Right ventricle myocardium superior (tissue), 1 donor: ENCODE results near the gene SHISA3. TPM values are rescaled to one million over a fixed set of nuclear protein-coding genes. Genes with fewer than 3 reads are reported as not detected.

Source experiments
- ATAC-seq: fragments of 200-7000 bp; cut with Tn5 transposase; one replicate; pipeline ENCODE4 v1.9.1; 2020; ENCODE audit warnings: mild to moderate bottlenecking; ENCODE audit not compliant: poor library complexity
- DNase-seq: peaks from one replicate; pipeline ENCODE4 v3.0.0-alpha.2; 2020
- intact Hi-C: fragments of 100-400 bp; cut with DNase I; formaldehyde crosslinking; loops from one replicate; pipeline ENCODE4 v1.11.2; 2022
- total RNA-seq: library from RNA; stranded (reverse); fragmentation: NEBNext Ultra II Directional; extraction: Animal tissue kit (Norgen Biotek cat#: 25700); gene quantifications from one replicate; pipeline ENCODE4 v1.2.1, GENCODE V29; 2021
- donor health status: DM: no; HTN: yes; CAD: no; lungs with severe emphysema.

The SHISA3 gene
- total RNA-seq, 1 donor from 2014 or later, result 6.7 TPM

DNA sequence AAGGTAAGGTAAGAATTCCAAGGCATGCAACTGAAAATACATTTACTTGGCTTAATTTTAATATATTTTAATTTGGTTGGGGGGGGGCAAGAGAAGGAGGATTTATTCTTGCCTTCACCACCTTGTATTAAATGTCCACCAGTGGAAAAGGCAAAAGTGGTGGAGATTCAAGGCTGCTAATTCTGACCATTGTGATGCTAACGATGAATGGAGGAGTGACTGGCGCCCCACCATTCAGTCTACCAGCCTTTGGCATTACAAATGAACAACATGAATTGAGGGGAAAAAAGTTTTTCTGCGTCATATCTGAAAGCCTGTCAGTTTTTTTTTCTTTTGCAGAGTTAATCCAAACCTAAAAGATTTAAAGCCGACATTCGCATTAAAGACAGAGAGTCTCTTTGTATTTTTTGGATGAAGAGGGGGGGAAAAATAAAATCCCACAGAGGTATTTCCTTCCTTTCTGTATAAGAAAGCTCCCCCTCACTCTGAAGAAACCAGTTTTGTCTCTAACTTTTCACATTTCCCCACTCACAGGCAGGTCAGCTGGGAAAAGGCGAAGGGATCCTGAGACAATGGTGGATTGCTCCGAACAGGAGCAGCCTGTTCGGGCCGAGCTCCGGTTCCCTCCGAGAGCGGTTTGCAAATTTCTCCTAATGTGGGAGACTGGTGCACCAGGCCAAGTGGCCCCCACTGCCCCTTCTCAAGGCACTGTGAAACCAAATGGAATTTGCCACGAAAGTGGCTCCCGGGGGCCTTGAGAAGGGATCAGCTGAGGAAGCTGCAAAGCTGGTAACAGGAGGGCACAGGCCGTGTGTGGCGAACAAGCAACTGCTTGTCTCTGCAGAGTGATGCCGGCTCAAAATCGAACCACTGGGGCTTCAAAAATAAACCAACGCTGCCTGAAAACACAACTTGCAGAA, 28.1 kb downstream of the SHISA3 start:
- no peak for DNase-seq
- ATAC-seq, result no peak
- intact Hi-C loops, result no loop called here

DNA sequence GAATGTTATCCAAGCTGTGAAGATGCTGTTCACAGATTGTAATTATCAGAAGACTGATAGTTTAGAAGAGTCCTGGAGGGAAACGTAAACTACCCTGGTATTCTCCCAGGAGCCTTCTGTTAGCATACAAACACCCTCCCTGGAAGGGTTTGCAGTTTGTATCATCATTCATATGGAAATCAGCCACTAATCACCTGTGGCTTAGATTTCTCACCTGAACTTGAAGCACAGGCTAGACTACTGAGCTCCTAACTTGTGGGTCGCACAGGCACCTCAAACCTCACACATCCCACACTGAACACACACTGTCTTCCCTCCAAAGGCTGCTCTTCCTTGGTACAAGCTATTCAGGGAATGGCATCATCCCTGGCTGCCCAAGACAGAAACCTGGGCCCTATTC, 30.7 kb downstream of the SHISA3 start:
- intact Hi-C loops, result no loop called here
- ATAC-seq (no peak), DNase-seq (no peak)

DNA sequence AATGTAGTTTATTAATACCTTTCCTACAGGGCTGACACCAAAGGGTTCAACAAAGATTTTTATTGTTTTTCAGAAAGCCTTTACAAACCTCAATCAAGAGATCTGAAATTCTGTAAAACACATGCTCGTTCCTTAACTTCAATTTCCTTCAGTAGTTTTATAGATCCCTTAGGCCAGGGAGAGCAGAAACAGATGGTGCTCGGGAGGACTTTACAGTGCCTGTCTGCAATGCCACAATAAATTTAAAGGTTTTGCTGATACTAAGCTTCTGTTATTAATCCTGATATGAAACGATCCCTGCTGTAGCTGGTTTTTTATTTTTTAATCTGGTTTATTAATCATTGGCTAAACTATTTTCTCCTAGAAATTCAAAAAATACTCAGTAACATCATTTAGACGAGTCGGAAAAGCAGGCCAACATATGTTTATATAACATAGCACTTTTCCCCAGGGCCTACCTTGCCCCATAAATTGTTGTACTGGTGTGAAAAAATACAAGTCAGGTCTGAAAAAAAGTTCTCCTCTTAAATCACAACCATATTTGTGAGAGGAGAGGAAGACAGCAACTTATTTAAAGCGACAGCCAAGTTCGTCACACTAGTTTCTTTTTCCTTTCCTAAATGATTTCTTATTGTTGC, 39.8 kb downstream of the SHISA3 start:
- DNase-seq (no peak), ATAC-seq (no peak)
- intact Hi-C loops, result no loop called here

DNA sequence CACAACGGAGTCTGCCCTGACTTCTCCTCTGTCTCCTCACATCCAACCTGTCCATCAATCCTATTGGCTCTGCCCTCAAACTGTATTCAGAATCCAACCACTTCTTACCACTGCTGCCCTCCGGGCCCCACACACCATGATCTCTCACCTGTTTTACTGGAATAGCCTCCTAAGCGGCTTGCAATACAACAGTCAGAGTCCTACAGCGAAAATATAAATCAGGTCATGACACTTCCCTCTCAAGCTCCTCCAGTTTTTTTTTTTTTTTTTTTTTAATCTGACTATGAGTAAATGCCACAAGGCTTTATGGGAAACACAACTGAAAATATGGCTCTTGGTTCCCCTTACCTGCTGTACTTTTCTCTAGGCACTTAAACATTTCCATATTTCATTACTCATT, 42.8 kb downstream of the SHISA3 start:
- intact Hi-C loops, result no loop called here
- DNase-seq, result no peak
- ATAC-seq, result no peak

DNA sequence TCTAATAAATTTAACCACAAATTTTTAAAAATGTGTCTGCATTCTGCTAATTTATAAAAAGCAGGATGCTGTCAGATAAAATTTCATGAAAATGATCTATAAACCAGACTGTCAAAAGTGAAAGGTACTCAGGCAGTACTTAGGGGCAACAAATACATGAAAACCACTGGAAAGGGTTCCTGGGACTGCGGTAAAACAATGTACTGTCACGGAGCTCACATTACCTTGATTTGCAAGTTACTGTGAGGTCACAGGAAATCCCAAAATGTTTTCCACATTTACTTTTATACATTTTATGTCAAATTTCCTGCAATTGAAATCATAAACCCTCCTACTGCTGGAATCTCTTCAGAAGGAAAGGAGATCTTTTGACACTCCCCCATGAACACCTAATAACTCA, 45.3 kb downstream of the SHISA3 start:
- ATAC-seq, result no peak
- intact Hi-C loops, result no loop called here
- no peak for DNase-seq

DNA sequence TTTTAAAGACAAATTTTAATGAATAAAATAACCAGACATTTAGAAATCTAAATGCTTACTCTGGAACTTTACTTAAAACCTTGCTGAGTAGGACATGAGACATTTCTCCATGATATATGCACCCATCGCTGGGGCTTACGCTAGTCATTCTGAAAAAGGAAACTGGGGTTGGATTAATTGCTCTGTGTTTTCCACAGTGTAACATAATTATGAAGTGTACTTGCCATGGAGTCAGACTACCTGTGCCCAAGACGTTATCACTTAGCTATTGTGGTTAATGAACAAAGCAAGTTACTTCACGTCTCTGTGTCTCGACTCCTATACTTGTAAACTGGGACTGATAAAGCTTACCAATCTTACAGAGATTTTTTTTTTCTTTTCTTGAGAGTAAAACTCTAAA, 47.8 kb downstream of the SHISA3 start:
- DNase-seq (no peak), ATAC-seq (no peak)
- intact Hi-C loops, result no loop called here

DNA sequence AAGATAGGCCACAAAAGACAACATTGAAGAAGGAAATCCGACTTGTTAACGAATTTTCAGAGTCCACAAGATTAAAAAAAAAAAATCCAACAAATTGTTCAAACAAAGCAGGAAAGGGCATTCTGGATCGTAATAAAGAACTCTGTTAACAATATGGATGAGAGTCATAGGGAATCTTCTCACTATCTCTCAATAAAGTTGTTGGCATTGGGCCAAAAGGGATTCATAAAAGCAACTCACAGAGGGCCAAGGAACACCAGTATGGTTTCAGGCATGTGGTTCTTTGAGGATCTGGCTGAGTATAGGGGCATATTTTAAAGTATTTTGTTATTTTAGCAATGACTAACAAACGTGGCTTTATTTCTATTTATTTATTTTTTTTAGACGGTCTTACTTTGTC, 49.5 kb downstream of the SHISA3 start:
- ATAC-seq, result no peak
- intact Hi-C loops, result no loop called here
- no peak for DNase-seq

Other genes starting within 250 kb of the SHISA3 start
- gene BEND4, start 244.8 kb upstream of the SHISA3 start, total RNA-seq, result 0.05 TPM